Liver (tissue), 9 donors: ENCODE data around the gene FCF1. TPM values are rescaled to one million over a fixed set of nuclear protein-coding genes. Genes with fewer than 3 reads are reported as not detected.

Experiments
- DNase-seq: peaks from one replicate; pipeline ENCODE4 v3.0.0-alpha.2; 2017; ENCODE audit warnings: low spot score
- H3K27ac ChIP-seq, 2 donors: one replicate each; pipeline ENCODE4 v1.7.0; 2013; ENCODE audit warnings: inconsistent platforms in 2 of 2, low read length in 2 of 2, control low read depth in 1 of 2, low read depth in 1 of 2, mild to moderate bottlenecking in 1 of 2
- H3K27me3 ChIP-seq, 4 donors: one replicate each; pipeline versions ENCODE4 v1.6.1 to v1.7.0; 2013; ENCODE audit warnings: low read length in 3 of 4, inconsistent platforms in 1 of 4, mild to moderate bottlenecking in 1 of 4, moderate library complexity in 1 of 4; ENCODE audit not compliant: control insufficient read depth in 4 of 4, insufficient read depth in 4 of 4
- H3K36me3 ChIP-seq, 4 donors: one replicate each; pipeline versions ENCODE4 v1.6.1 to v1.7.0; 2013; ENCODE audit warnings: low read length in 3 of 4, mild to moderate bottlenecking in 3 of 4, low read depth in 1 of 4, moderate library complexity in 1 of 4; ENCODE audit not compliant: control insufficient read depth in 4 of 4, insufficient read depth in 3 of 4
- H3K4me1 ChIP-seq, 4 donors: one replicate each; pipeline versions ENCODE4 v1.6.1 to v1.7.0; 2013; ENCODE audit warnings: low read length in 3 of 4, mild to moderate bottlenecking in 3 of 4, moderate library complexity in 1 of 4; ENCODE audit not compliant: control insufficient read depth in 4 of 4, insufficient read depth in 4 of 4
- H3K4me3 ChIP-seq, 3 donors: one replicate each; pipeline versions ENCODE4 v1.6.1 to v1.7.0; 2013; ENCODE audit warnings: low read length in 3 of 3, control low read depth in 1 of 3, low read depth in 1 of 3, mild to moderate bottlenecking in 1 of 3
- H3K9ac ChIP-seq, 2 donors: one replicate each; pipeline ENCODE4 v1.7.0; 2013; ENCODE audit warnings: low read length in 2 of 2, mild to moderate bottlenecking in 2 of 2, moderate library complexity in 2 of 2, control low read depth in 1 of 2, low read depth in 1 of 2
- H3K9me3 ChIP-seq, 4 donors: one replicate each; pipeline versions ENCODE4 v1.6.1 to v1.7.0; 2013; ENCODE audit warnings: low read length in 3 of 4; ENCODE audit not compliant: control insufficient read depth in 4 of 4
- ATF3 ChIP-seq: IDR thresholded peaks from 2 replicates; pipeline ENCODE4 v1.6.1; 2016; ENCODE audit warnings: antibody characterized with exemption
- CTCF ChIP-seq: fragments of 150-350 bp; IDR thresholded peaks from 2 replicates; pipeline ENCODE4 v1.5.1; 2017; ENCODE audit warnings: improper control_type of control experiment, low read depth, low read length; ENCODE audit not compliant: missing input control
- EGR1 ChIP-seq, 2 donors: IDR thresholded peaks; 2 replicates each; pipeline ENCODE4 v1.6.1; 2016 to 2018; ENCODE audit warnings: antibody characterized with exemption in 2 of 2, low read depth in 2 of 2
- FOXA1 ChIP-seq: IDR thresholded peaks from 2 replicates; pipeline ENCODE4 v1.6.1; 2016; ENCODE audit warnings: antibody characterized with exemption
- FOXA2 ChIP-seq: IDR thresholded peaks from 2 replicates; pipeline ENCODE4 v1.6.1; 2016; ENCODE audit warnings: antibody characterized with exemption
- GABPA ChIP-seq, 2 donors: IDR thresholded peaks in 1 of 2; conservative IDR thresholded peaks in 1 of 2; 2 replicates each; pipeline ENCODE4 v1.6.1; 2016; ENCODE audit warnings: antibody characterized with exemption in 2 of 2, mild to moderate bottlenecking in 1 of 2, moderate library complexity in 1 of 2
- HNF4A ChIP-seq, 2 donors: conservative IDR thresholded peaks; 2 replicates each; pipeline ENCODE4 v1.6.1; 2016; ENCODE audit warnings: antibody characterized with exemption in 2 of 2, mild to moderate bottlenecking in 2 of 2
- HNF4G ChIP-seq: IDR thresholded peaks from 2 replicates; pipeline ENCODE4 v1.6.1; 2016; ENCODE audit warnings: antibody characterized with exemption
- JUND ChIP-seq, 2 donors: IDR thresholded peaks; 2 replicates each; pipeline ENCODE4 v1.6.1; 2016; ENCODE audit warnings: antibody characterized with exemption in 2 of 2
- MAX ChIP-seq: IDR thresholded peaks from 2 replicates; pipeline ENCODE4 v1.6.1; 2016; ENCODE audit warnings: antibody characterized with exemption
- NR2F2 ChIP-seq: IDR thresholded peaks from 2 replicates; pipeline ENCODE4 v1.6.1; 2016; ENCODE audit warnings: antibody characterized with exemption
- REST ChIP-seq: IDR thresholded peaks from 2 replicates; pipeline ENCODE4 v1.6.1; 2016; ENCODE audit warnings: antibody characterized with exemption, mild to moderate bottlenecking
- RXRA ChIP-seq, 2 donors: IDR thresholded peaks; 2 replicates each; pipeline ENCODE4 v1.6.1; 2017 to 2018; ENCODE audit warnings: antibody characterized with exemption in 2 of 2, mild to moderate bottlenecking in 1 of 2
- SP1 ChIP-seq: IDR thresholded peaks from 2 replicates; pipeline ENCODE4 v1.6.1; 2018; ENCODE audit warnings: antibody characterized with exemption, mild to moderate bottlenecking
- TAF1 ChIP-seq: conservative IDR thresholded peaks from 2 replicates; pipeline ENCODE4 v1.6.1; 2016; ENCODE audit warnings: antibody characterized with exemption, mild to moderate bottlenecking
- YY1 ChIP-seq: IDR thresholded peaks from 2 replicates; pipeline ENCODE4 v1.6.1; 2016; ENCODE audit warnings: antibody characterized with exemption, mild to moderate bottlenecking
- ZBTB33 ChIP-seq: IDR thresholded peaks from 2 replicates; pipeline ENCODE4 v1.6.1; 2016; ENCODE audit warnings: antibody characterized with exemption
- whole genome bisulfite sequencing: extraction: QIAGEN DNeasy Blood & Tissue Kit; methylation state at CpG from one replicate; pipeline ENCODE4 v1.1.7; 2013; 5-methylcytosine and 5-hydroxymethylcytosine counted together
- polyA plus RNA-seq, 2 donors: library from polyadenylated mRNA; stranded (reverse) in 1 of 2; unstranded in 1 of 2; fragments of 200-250 nt in 1 of 2; fragments of >200 nt in 1 of 2; fragmentation: Nextera tagmentation in 1 of 2; extraction: Ambion mirVana in 1 of 2; gene quantifications; one replicate each; pipeline versions ENCODE4 v1.2.1 to v1.2.3, GENCODE V29; 2013 to 2015
- total RNA-seq, 2 donors: library from RNA; depleted of rRNA; stranded (reverse); fragments of >200 nt; gene quantifications; one replicate each; pipeline ENCODE4 v1.2.3, GENCODE V29; 2014
- donor health status: healthy.
- donor health status: healthy.
- donor health status: healthy.
- donor health status: healthy.
- donor health status: healthy.

The FCF1 gene
- total and polyA plus RNA-seq, 4 donors: 3.7 to 15.3 (median 13.6) TPM

GRCh38 chr14:74682169-74682952 lies 30.6 kb upstream of the FCF1 start:
- TF ChIP-seq TAF1: no peak
- Histone ChIP-seq H3K36me3 (peaks cover 3 to 42% (median 11%) of the 10 kb centered on the region in 4 donors), H3K9ac (no peak overlapping the region), H3K9me3 (no peaks in the 10 kb centered on the region), H3K4me3 (no peak overlapping the region), H3K27me3 (no peaks in the 10 kb centered on the region), H3K27ac (no peak overlapping the region), H3K4me1 (no peaks in the 10 kb centered on the region)
- 95% methylated on average over 10 of the region's 10 CpGs for WGBS
- no peak for DNase-seq

- Histone ChIP-seq H3K4me1 (no peaks in the 10 kb centered on the region), H3K9me3 (no peaks in the 10 kb centered on the region), H3K27ac (no peak overlapping the region), H3K4me3 (no peak overlapping the region), H3K36me3 (peaks cover 2 to 44% (median 12%) of the 10 kb centered on the region in 4 donors), H3K9ac (no peak overlapping the region), H3K27me3 (no peaks in the 10 kb centered on the region)
- no peak for TF ChIP-seq SP1
- TF ChIP-seq FOXA2: no peak
- TF ChIP-seq GABPA (IDR thresholded peaks at IDR 0.05 in 1 of 2, conservative IDR thresholded peaks at IDR 0.05 in 1 of 2): no peak
- no peak for TF ChIP-seq YY1
- no peak for TF ChIP-seq FOXA1
- TF ChIP-seq ATF3: no peak
- no peak for TF ChIP-seq NR2F2
- TF ChIP-seq TAF1: no peak
- no peak for TF ChIP-seq HNF4G
- no peak for TF ChIP-seq JUND (IDR thresholded peaks at IDR 0.05)
- TF ChIP-seq CTCF: no peak
- TF ChIP-seq HNF4A (conservative IDR thresholded peaks at IDR 0.05): no peak
- no peak for TF ChIP-seq EGR1 (IDR thresholded peaks at IDR 0.05; ENCODE audit: low read depth in 2 of 2)
- no peak for TF ChIP-seq MAX
- no peak for TF ChIP-seq ZBTB33
- no peak for TF ChIP-seq REST
- TF ChIP-seq RXRA (IDR thresholded peaks at IDR 0.05): no peak
- whole genome bisulfite sequencing: 83% methylated on average over 3 of the region's 3 CpGs
- no peak for DNase-seq
Observed at GRCh38 chr14:74683406-74683805, 29.5 kb upstream of the FCF1 start.
